HCT116 (cell line): ENCODE measurements around the gene SIVA1.

Source experiments
- EZH2 ChIP-seq: fragments of 200-600 bp; sonication (generic); IDR thresholded peaks from 2 replicates; pipeline ENCODE4 v1.6.1; 2017; ENCODE audit warnings: antibody characterized with exemption, mixed run types
- POLR2AphosphoS5 ChIP-seq: IDR thresholded peaks from 2 replicates; pipeline ENCODE4 v1.6.1; 2011; ENCODE audit warnings: mild to moderate bottlenecking, low read depth, low read length, moderate library complexity
- ZFX ChIP-seq: fragments of 450-650 bp; IDR thresholded peaks from 2 replicates; pipeline ENCODE4 v1.6.1; 2017

- TF ChIP-seq POLR2AphosphoS5 (no peak), ZFX (no peak), EZH2 (no peak)
These were observed 35.3 kb upstream of the SIVA1 start for GRCh38 chr14:104717646-104718045.
